Hematopoietic multipotent progenitor cell treated with erythropoietin and hydrocortisone succinate and interleukin-3 and kit ligand, for 15 days (in vitro differentiated cells): Measurements from ENCODE around the gene HAUS7.
A peak's percentile ranks its signal among the peaks of the same experiment; 100 is the strongest.

Experiments
- DNase-seq: peaks from one replicate; pipeline ENCODE4 v3.0.0-alpha.2; 2015; ENCODE audit warnings: low spot score

HAUS7 gene

GRCh38 chrX:153470411-153471363, at the start of gene HAUS7:
TSS of gene HAUS7 (minus strand) at chrX:153470576. CDS start at chrX:153470557, 19 bp downstream.
- DNase-seq = peak; percentile 82

- DNase-seq = no peak
Measured at GRCh38 chrX:153519569-153520286, 49.4 kb upstream of the HAUS7 start.

GRCh38 chrX:153517946-153518834, 47.8 kb upstream of the HAUS7 start:
- DNase-seq = no peak

- no peak for DNase-seq
Measured at GRCh38 chrX:153517423-153517822, 47.0 kb upstream of the HAUS7 start, which contains the start of gene ATP2B3. TSS of gene ATP2B3 (plus strand) at chrX:153517642. CDS start at chrX:153536248, 18,606 bp downstream.

GRCh38 chrX:153516073-153516472, 45.7 kb upstream of the HAUS7 start:
- DNase-seq = no peak

- DNase-seq = no peak
Measured at GRCh38 chrX:153515435-153515834, 45.1 kb upstream of the HAUS7 start.

- no peak for DNase-seq
Measured at GRCh38 chrX:153514259-153514658, 43.9 kb upstream of the HAUS7 start.

GRCh38 chrX:153513265-153513664, 42.9 kb upstream of the HAUS7 start:
- no peak for DNase-seq

- no peak for DNase-seq
Measured at GRCh38 chrX:153512501-153512893, 42.1 kb upstream of the HAUS7 start.

GRCh38 chrX:153511784-153512500, 41.6 kb upstream of the HAUS7 start:
- DNase-seq = no peak

- DNase-seq = no peak
Measured at GRCh38 chrX:153510383-153510782, 40.0 kb upstream of the HAUS7 start.

- no peak for DNase-seq
Measured at GRCh38 chrX:153509592-153509991, 39.2 kb upstream of the HAUS7 start.

- peak; percentile 70 for DNase-seq
Measured at GRCh38 chrX:153507484-153508178, 37.3 kb upstream of the HAUS7 start.

GRCh38 chrX:153505361-153505760, 35.0 kb upstream of the HAUS7 start:
- no peak for DNase-seq

GRCh38 chrX:153504445-153505016, 34.2 kb upstream of the HAUS7 start:
- no peak for DNase-seq

GRCh38 chrX:153502796-153503195, 32.4 kb upstream of the HAUS7 start:
- no peak for DNase-seq

- no peak for DNase-seq
Measured at GRCh38 chrX:153502131-153502530, 31.8 kb upstream of the HAUS7 start.

GRCh38 chrX:153501530-153501929, 31.2 kb upstream of the HAUS7 start:
- no peak for DNase-seq

- DNase-seq = no peak
Measured at GRCh38 chrX:153500676-153501280, 30.4 kb upstream of the HAUS7 start.

GRCh38 chrX:153499876-153500275, 29.5 kb upstream of the HAUS7 start:
- DNase-seq = no peak
